Activated CD8-positive, alpha-beta memory T cell treated with anti-CD3 and anti-CD28 coated beads, Interleukin-2, amount 50 U/mL, for 1 hour (primary cell): ENCODE data around the gene HIC2.
"Not testable (repeated sequence)": the region's sequence is repeated elsewhere in the genome, so short reads cannot be mapped to it uniquely, and the experiment has no call there.

Source experiments
- DNase-seq: peaks from one replicate; pipeline ENCODE4 v3.0.0-alpha.2; 2020; ENCODE audit errors: extremely low read depth

Gene HIC2

GRCh38 chr22:21493789-21494782 lies 76.9 kb downstream of the HIC2 start:
- DNase-seq = not testable (repeated sequence)

GRCh38 chr22:21497984-21498383 lies 80.8 kb downstream of the HIC2 start:
- not testable (repeated sequence) for DNase-seq

- DNase-seq = not testable (repeated sequence)
Measured at GRCh38 chr22:21498489-21498888, 81.3 kb downstream of the HIC2 start.

- DNase-seq = not testable (repeated sequence)
Measured at GRCh38 chr22:21499623-21500506, 82.7 kb downstream of the HIC2 start.
